Stimulated activated CD4-positive, alpha-beta T cell treated with anti-CD3 and anti-CD28 coated beads, Interleukin-4, amount 100 ng/mL, for 4 hours (primary cell): ENCODE measurements around the gene SHC4.
"Not testable (repeated sequence)": the region's sequence is repeated elsewhere in the genome, so short reads cannot be mapped to it uniquely, and the experiment has no call there.

Source experiments
- DNase-seq, 2 experiments: peaks; one replicate each; pipeline ENCODE4 v3.0.0-alpha.2; 2020

SHC4 gene

DNA sequence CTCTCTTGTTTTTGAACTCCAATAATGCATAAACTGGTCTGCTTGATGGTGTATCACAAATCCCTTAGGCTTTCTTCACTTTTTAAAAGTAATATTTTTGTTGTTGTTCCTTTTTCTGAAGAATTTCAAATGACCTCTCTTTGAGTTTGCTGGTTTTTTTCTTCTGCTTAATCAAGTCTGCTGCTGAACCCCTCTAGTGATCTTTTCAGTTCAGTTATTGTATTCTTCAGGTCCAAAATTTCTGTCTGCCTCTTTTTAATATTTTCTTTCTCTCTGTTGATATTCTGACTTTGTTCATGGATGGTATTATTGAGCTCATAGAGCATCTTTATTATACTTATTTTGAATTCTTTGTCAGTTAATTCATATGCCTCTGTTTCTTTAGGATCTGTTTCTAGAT, 131.1 kb downstream of the SHC4 start:
- no peak for DNase-seq

- DNase-seq, result no peak
These were observed 134.8 kb downstream of the SHC4 start for GRCh38 chr15:48828906-48829305.

GRCh38 chr15:48828471-48828870, 135.2 kb downstream of the SHC4 start:
- DNase-seq, result no peak

DNA sequence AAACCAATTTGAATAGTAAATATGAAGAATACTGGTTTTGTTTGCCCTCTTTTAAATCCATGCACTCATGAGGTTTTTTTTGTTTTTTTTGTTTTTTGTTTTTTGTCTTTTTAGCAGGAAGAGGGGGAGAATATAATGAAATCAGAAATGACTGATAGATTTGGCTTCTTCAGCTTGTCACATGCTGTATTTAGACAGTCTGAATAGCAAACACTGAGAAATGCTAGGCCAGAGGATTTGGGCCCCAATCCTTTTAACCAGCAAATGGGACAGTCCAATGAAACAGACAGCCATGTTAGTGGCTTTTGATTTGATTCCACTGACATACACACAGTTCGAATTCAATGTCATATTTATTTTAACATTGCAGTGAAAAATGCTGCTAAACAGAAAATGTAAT, 138.6 kb downstream of the SHC4 start:
- DNase-seq, result no peak

- DNase-seq, result no peak
These were observed 140.0 kb downstream of the SHC4 start for GRCh38 chr15:48823706-48824105.

GRCh38 chr15:48823237-48823636, 140.5 kb downstream of the SHC4 start:
- no peak for DNase-seq

- no peak for DNase-seq
These were observed 149.4 kb downstream of the SHC4 start for GRCh38 chr15:48814286-48814685.

DNA sequence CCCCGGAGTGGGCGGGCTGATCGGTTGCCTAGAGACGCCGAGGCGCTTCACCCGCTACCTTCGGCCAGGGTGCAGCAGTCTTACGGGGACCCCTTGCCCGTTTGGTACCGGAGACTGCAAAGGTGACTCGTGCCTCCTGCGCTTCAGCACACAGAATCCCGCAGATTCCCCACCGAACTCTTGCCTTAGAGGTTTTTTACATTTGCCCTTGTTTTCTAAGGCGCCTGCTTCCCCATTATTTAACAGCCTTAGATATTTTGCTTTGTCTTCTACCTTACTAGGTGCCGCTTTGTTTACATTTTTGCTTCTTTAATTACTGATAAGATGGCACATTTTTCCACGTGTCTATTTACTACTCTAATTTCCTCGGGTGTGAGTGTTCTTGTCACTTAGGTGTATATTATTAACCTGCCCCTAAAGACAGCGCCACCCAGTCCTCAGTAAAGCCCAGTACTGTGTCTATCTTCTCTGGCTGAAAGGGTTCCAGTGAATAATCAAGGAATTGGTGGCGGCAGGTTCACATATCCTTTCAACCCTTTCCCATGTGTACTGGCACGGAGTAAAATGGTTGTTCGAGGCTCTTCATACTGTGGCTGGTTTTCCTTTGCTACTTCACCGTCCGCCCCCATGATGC, 152.3 kb downstream of the SHC4 start:
- DNase-seq, result no peak

- peak; percentile 95 to 99 for DNase-seq
These were observed 153.1 kb downstream of the SHC4 start, which contains the start of gene CEP152 for GRCh38 chr15:48810414-48811324. CEP152 (minus strand) TSS chr15:48811069; CDS start chr15:48805649, 5,420 bp downstream.

DNA sequence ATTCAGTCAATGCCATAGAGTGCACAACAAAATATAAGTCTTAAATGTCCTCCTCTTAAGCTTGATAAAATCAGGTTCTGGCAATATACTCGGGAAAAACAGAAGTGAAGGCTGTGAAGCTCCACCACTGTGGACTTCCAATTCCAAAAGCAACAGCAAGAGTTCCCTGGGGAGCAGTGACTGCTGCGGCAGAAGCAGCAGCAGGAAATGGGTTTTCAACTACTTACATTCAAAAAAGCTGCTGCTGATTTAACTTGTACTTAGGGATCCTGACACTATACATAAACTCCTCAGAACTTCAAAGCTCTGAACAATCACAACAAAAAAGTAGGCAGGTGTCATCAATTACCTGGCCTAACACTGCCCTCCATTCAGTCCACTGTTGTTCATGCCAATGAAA, 157.6 kb downstream of the SHC4 start:
- DNase-seq, result no peak

- no peak for DNase-seq
These were observed 158.1 kb downstream of the SHC4 start for GRCh38 chr15:48805591-48805990.

DNA sequence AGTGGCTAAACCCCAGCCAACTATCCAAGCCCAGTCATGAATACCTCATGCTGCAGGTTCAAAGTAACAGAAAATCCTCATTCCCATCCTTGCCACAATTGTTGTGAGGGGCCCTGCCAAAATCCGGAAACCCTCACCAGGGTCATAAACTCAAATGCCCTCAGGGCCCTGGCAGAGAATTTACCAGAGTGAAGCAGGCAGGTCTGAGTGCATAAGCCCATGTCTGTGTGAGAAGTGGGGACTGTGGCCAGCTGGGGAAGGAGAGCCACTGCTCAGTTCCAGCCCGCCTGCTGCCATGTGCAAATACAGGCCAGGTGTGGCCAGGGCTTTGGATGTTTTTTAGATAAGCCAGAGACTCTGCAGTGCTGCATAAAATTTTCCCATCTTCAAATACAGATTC, 159.8 kb downstream of the SHC4 start:
- no peak for DNase-seq

DNA sequence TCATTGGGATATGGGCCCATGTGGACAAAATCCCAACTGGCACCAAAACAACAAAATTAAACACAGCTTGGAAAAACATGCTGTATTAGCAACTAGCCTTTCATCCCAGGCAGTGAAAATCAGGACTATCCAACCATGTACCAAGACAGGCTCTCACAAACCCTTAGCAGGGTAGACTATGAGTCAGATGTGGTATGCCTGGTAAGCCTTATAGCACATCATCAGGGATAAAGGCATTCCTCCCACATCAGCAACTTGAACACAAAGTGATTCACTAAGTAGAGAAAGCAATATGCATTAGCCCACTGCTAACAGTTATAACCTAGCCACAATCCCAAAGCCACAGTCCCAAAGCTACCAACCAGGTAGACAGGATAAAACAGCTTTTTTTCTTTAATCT, 160.9 kb downstream of the SHC4 start:
- no peak for DNase-seq

DNA sequence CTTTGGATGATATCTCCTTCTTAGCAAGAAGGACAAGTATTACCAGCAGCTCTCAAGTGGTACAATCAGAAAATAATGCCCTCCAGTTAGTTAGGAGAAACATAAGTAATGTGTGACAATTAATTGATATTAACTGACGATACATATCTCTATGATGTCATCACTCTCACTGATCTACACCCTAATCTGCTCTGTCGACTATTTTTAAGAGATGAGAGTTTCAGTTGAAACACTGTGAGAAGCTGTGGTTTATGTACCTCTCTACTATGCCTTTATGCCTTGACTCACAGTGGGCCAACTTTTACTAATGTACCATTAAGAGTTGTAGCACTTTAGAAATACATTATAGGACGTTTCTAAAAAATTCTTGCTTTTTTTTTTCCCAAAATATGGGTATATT, 161.5 kb downstream of the SHC4 start:
- no peak for DNase-seq

DNA sequence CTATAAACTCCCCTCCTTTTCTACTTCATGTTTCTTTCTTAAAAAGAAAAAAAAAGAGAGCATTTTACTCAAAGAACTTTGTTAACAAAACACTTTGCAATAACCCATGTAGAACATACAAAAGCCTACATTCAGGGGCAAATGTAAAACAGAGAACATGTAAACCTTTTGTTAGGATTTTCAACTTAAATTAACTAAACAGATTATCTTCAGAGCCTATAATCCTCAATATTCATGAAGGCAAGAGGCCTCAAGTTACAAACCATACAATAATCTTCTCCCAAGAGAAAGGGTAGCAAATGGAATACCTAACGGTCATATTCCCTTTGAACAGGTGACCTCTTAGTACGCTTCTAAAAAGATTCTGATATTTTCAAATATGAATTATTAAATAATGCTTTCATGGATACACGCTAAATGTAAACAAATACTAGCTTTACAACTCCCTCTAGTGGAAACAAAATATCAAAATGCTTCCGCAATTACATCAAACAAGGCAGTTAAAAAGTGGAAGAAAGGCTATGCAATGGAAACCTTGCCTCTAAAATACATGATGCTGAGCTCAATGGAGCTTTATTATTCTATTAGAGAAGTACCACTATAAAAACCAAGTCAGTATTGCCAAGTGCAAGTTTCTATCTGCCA, 162.8 kb downstream of the SHC4 start:
- no peak for DNase-seq

- DNase-seq, result no peak
These were observed 163.5 kb downstream of the SHC4 start for GRCh38 chr15:48800245-48800644.

- DNase-seq, result no peak
These were observed 165.4 kb downstream of the SHC4 start for GRCh38 chr15:48798319-48798718.

DNA sequence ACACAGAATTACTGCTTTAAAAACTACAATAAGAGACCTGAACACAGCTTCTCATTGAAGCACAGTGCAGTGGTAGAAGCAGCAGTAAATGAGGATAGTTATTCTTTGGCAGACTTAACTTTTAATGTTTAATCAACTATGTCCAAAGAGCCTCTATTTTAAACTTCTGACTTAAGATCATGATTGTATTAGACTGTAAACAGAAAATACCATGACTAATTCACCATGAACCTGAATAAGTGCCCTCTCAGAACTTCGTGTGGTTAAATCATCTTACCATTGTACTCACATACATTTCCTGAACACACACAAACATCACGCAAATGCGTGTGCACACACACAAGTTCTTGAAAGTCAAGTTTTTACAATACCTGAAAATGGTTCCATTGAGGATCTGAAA, 166.8 kb downstream of the SHC4 start:
- DNase-seq, result no peak

- DNase-seq, result no peak
These were observed 167.2 kb downstream of the SHC4 start for GRCh38 chr15:48796521-48796920.

DNA sequence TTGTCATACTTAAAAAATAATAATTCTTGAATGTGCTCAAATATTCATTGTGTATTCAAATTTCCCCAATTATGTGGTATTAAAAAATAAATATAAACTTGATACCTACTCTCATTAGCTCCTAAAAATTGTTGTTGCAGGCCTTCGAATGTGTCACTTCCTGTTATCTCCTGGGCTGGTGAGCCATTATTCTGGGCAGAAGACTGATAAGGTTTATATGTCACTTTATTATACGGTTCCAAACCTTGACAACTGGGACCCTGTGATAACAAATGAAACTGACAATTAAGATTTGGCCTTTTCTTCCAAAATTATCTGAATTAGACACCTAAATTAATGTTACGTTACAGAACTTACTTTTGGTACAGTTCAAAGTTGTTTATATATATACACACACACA, 167.8 kb downstream of the SHC4 start:
- no peak for DNase-seq

- no peak for DNase-seq
These were observed 169.0 kb downstream of the SHC4 start for GRCh38 chr15:48794697-48795134.

- no peak for DNase-seq
These were observed 171.3 kb downstream of the SHC4 start for GRCh38 chr15:48792408-48792807.

DNA sequence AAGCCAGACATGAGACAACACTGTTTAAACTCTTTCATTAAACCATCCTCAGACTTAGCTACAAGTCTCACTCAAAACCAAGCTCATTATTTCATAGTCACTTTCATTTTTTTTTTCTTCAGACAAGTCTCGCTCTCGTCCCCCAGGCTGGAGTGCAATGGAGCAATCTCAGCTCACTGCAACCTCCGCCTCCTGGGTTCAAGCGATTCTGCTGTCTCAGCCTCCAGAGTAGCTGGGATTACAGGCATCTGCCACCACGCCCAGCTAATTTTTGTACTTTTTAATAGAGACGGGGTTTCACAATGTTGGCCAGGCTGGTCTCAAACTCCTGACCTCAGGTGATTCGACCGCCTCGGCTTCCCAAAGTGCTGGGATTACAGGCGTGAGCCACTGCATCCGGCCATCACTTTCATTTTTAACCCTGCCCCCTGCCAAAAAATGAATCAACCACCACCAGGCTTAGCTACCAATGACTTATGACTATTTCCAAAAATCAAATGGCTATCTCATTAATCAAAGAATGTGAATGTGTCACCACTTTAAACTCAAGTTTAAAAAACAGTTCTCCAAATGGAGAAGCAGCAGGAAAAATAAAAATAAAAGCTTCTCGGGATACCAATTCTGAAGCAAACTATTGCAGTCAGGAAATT, 173.1 kb downstream of the SHC4 start:
- DNase-seq, result not testable (repeated sequence)
